Mammary epithelial cell (primary cell): ENCODE data around the gene CAMLG.

Experiments used
- EZH2 ChIP-seq: IDR thresholded peaks from 2 replicates; pipeline ENCODE4 v1.6.1; 2012; ENCODE audit warnings: low read length, inconsistent platforms, borderline replicate concordance
- TF ChIP-seq, protein P1 (sequence below), 2 donors: IDR thresholded peaks in 1 of 2; conservative IDR thresholded peaks in 1 of 2; 2 replicates each; pipeline ENCODE4 v1.5.1; 2011 to 2012; ENCODE audit warnings: inconsistent platforms in 2 of 2, low read length in 2 of 2, mild to moderate bottlenecking in 2 of 2, control low read depth in 1 of 2, low read depth in 1 of 2; ENCODE audit not compliant: insufficient read depth in 1 of 2; ENCODE audit errors: extremely low read depth in 1 of 2

DNA sequence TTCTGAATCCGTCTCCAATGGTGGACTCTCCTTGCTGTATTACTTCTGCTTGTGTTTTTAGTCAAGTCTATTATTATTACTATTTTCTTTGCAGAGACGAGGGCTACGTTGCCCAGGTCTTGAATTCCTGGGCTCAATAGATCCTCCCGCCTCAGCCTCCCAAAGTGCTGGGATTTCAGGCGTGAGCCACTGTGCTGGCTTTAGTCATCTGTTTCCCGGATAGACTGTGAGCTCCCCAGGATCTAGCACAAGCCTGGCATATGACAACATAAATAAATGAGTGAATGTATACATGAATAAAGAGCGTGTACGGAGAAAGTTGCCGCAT, 19.8 kb downstream of the CAMLG start:
- TF ChIP-seq, protein P1, sequence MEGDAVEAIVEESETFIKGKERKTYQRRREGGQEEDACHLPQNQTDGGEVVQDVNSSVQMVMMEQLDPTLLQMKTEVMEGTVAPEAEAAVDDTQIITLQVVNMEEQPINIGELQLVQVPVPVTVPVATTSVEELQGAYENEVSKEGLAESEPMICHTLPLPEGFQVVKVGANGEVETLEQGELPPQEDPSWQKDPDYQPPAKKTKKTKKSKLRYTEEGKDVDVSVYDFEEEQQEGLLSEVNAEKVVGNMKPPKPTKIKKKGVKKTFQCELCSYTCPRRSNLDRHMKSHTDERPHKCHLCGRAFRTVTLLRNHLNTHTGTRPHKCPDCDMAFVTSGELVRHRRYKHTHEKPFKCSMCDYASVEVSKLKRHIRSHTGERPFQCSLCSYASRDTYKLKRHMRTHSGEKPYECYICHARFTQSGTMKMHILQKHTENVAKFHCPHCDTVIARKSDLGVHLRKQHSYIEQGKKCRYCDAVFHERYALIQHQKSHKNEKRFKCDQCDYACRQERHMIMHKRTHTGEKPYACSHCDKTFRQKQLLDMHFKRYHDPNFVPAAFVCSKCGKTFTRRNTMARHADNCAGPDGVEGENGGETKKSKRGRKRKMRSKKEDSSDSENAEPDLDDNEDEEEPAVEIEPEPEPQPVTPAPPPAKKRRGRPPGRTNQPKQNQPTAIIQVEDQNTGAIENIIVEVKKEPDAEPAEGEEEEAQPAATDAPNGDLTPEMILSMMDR (conservative IDR thresholded peaks at IDR 0.05 in 1 of 2, IDR thresholded peaks at IDR 0.05 in 1 of 2; ENCODE audit: extremely low read depth in 1 of 2, insufficient read depth in 1 of 2, low read depth in 1 of 2, low read length in 2 of 2) = no peak
- TF ChIP-seq EZH2 = no peak
